GM19397 (cell line): ENCODE measurements around the gene NIPSNAP3A.
"Not testable (repeated sequence)": the region's sequence is repeated elsewhere in the genome, so short reads cannot be mapped to it uniquely, and the experiment has no call there.

Experiments
- ATAC-seq: cut with Tn5 transposase; IDR thresholded peaks from one replicate; pipeline ENCODE4 v1.9.1; 2021; ENCODE audit warnings: mild to moderate bottlenecking, moderate library complexity; ENCODE audit not compliant: unreplicated experiment

NIPSNAP3A gene

DNA sequence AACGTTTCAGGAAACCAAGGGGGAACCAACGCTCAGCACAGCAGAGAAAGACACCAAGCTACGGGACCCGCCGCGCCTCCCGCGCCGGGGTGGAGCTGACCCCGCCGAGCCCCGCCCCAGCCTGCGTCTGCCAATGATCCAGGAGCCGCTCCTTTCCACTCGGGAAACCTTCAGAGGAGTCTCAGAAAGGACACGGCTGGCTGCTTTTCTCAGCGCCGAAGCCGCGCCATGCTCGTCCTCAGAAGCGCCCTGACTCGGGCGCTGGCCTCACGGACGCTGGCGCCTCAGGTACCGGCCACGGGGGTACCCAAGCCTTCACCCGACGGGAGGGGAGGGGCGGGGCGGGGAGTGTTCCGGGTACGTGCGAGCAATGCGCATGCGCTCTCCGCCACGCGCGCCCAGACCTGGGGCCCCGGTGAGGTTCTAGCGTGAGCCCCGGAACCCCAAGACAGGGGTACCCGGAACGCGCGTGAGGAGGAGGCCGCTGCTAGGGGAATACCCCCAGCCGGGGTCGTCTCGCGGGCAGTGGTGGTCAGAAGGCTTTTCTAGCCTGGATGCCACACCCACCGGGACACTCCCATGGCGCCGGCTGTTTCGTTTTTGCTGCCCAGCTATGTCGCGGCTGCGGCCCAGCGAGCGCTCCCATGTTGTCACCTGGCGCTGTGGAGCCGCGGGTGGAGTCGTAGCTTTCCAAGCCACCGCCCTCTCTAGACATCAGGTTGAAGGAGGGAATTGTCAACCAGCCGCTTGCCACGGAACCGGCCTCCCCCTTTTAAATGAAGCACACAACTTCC lies at the start of gene NIPSNAP3A:
Gene NIPSNAP3A, plus strand, starts transcription at position 119 of the 794 bp plus-strand sequence. Its CDS starts 110 bp downstream, at position 229.
- peak; percentile 86 for ATAC-seq

DNA sequence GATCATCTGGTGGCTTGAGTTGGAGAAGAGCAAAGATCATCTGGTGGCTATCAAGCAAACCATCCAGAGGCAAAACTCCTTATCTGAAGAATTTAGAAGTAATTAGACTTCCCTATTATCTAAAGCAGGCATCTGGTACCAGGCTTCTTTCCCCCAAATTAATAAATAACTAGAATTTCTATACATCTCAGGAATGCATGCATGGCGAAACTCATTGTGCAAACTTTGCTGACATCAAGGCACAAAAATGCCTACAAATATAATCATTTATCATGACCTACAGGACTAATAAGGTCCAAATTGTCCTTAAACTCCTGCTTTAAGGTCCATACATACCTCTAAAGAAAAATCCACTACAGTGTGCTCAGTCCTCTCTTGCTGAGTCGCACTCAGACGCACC lies 47.2 kb upstream of the NIPSNAP3A start:
- no peak for ATAC-seq

DNA sequence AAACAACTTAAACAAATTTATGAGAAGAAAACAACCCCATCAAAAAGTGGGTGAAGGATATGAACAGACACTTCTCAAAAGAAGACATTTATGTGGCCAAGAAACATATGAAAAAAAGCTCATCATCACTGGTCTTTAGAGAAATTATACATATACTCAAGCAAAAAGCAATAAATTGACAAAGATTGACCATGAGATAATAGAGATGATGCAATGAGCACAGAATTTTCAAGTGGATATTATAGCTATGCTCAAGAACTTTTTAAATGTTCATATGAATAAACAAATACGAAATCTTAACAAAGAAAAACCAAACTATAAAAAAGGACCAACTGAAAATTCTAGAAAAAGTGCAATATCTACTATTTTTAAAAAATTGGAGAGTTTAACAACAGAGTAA lies 38.7 kb upstream of the NIPSNAP3A start:
- ATAC-seq = not testable (repeated sequence)

DNA sequence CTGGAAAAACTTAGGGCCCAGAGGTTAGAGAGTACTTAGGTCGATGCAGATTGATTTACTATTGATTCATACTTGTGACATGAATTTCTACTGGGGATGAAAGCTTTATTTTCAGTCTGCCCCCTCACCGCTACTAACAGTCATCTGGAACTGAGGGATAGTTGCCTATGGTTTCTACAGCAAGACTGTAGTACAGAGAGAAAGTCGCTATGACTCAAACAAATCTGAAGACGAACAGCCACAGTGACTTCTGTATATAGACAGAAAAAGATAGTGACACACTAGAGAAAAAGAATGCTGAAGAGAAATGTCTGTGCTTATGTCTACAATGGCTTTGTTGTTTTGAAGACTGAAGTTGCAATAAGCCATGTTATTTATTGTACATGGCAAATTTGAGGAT lies 35.9 kb upstream of the NIPSNAP3A start:
- no peak for ATAC-seq

DNA sequence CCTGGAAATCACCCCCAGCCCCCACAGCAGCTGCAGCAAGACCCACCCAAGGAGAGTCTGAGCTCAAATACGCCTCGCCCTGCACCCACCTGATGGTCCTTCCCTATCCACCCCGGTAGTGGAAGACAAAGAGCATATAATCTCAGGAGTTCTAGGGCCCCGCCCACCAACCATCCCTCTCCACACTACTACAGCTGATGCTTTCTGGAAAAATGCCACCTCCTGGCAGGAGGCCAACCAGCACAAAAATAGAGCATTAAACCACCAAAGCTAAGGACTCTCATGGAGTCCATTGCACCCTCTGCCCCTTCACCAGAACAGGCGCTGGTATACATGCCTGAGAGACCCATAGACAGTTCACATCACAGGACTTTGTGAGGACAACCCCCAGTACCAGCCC lies 22.5 kb upstream of the NIPSNAP3A start:
- ATAC-seq = no peak

DNA sequence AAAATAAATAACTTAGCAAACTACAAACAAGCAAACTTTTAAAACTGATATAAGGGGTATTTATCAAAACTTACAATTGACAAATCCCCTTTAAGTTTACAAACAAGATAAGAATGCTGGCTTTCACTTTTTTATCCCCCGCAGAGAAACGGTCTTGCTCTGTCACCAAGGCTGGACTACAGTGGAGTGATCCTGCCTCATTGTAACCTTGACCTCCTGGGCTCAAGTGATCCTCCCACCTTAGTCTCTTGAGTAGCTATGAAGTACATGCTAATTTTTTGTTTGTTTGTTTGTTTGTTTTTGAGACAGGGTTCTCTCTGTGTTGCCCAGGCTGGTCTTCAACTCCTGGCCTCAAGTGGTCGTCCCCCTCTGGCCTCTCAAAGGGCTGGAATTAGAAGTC lies 9.0 kb upstream of the NIPSNAP3A start:
- ATAC-seq = no peak

DNA sequence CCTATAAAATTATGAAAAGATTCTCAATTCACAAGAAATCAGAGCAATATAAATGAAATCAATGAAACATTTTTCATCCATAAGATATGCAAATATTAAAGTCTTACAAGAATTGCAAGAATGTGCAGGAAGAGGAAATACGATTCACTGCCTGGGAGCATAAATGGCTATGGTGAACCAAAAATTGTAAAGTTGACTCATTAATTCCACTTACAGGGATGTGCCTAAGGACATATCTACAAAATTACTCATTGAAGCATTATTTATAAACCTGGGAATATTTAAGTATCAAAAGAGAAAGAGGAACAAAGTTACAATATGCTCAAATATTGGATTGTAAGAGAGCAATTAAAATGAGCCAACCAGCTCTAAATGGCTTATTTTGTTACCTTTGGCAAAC lies 6.9 kb upstream of the NIPSNAP3A start:
- ATAC-seq = no peak

DNA sequence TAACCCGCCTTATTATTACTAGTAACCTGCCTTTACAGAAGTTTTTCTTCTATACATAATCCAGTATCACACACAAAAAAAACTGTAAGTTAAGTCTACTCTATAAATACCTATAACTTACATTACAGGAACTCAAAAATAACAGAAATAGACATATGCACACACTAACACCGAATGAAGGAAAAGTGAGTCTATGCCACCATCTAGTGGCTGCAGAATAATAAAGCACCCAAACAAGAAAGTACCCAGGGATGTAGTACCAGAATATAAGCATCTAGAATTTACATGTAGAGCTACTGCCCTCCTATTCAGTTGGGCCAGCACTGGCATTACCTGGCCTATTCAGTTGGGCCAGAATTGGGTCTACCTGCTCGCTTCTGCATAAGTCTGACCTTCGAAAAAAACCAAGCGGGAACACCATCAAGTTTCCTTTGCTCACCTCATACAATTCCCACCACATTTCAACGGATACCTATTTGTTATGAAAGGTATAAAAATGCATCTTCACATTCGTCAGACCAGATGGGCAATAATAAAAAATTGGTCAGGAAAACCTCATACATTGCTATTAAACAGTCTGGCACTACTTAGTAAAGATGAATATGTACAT lies 4.0 kb upstream of the NIPSNAP3A start:
- ATAC-seq = peak; percentile 28

DNA sequence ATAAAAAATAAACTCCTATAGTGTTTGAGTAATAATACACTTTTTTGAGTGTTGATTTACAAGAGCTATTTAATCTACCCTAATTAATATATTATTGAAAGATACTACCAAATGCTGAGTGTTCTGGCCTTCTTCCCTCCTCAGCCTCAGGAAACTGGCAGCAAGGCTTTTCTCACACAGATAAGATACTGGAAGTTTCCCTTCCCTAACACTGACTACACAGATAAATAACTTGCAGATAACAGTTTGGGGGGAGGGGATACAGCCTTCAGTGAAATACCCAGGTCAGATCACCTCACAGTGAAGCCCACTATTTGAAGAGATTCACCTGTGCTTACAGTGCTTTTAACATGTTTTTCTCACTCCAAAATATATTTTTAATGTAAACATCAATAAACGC lies 1.6 kb upstream of the NIPSNAP3A start:
- no peak for ATAC-seq

DNA sequence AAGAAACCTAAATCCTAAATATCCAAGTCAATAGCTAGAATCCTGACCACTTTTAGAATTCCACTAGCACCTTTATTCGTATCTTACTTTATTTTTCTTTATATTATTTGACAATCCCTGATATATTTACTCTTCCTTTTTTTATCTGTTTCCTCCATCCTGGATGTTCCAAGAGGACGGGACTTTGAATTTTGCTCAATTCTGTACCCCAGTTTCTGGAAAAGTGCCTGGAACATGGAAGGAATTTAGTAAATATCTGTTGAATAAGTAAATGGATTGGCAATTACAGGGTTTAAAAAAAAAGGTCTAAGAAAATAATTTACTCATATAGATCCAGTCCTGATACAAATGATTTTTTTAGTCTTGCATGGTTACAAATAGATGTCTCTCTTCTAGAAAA lies 1.2 kb upstream of the NIPSNAP3A start:
- no peak for ATAC-seq

DNA sequence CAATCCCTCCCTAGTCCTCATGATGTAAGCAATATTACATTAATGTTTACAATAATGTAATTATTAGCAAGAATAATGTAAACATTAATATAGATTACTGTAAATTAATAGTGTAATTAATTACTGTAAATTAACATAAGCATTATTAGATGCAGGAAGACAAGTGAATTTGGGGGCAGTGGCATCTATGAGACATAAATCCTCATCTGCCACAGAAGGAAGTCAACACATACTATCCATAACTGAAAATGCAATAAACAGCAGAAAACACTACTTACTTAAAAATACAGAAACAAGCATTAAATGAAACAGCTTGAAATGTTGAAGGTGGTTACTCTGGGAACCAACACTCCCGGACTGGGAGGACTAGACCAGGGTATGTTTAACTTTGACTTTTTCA lies 685 bp upstream of the NIPSNAP3A start:
- no peak for ATAC-seq

DNA sequence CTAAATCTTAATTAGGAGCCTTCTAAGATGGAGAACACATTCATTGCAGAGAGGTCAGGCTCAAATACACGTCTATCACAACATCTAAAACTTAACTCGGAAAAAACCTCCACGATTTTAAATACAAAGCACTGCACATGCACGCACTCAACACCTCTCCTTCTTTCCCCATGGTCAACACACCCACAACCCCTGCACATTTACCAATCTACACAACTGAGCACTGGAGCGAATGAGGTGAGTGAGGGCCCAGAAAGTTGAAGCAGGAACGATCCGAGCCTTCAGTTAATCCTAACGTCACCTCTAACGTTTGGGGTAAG lies 278 bp upstream of the NIPSNAP3A start:
- ATAC-seq = no peak

DNA sequence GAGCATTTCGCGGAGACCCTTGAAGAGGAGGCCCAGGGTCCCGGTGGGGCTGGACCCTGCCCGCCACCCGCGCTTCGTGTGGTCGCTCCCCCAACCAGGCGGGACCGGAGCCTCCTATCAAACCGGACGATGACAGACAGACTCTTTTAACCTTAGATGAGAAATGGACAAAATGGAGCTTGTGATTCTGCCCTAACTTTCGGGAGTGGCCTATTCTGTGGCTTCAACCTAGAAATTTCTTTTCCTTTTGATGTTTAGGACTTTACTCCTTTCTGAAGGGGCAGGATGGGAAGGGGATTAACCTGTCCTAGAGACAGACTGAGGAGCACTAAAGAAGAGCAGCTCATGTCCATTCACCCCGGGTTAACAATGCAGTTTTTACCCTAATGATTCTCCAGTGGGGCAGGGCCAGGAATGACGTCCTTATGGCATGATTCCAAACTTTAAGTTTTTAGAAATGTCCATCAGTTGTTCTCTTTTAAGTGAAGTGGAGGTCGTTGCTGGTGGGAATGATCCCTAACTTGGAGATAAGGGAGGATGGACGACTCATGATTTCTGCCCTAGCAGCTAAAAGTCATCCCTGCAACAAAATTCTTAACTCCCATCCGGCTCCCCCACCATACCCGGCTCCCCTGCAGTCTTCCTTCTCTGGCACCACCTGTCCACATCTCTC lies 1.0 kb downstream of the NIPSNAP3A start:
- ATAC-seq = peak; percentile 2

DNA sequence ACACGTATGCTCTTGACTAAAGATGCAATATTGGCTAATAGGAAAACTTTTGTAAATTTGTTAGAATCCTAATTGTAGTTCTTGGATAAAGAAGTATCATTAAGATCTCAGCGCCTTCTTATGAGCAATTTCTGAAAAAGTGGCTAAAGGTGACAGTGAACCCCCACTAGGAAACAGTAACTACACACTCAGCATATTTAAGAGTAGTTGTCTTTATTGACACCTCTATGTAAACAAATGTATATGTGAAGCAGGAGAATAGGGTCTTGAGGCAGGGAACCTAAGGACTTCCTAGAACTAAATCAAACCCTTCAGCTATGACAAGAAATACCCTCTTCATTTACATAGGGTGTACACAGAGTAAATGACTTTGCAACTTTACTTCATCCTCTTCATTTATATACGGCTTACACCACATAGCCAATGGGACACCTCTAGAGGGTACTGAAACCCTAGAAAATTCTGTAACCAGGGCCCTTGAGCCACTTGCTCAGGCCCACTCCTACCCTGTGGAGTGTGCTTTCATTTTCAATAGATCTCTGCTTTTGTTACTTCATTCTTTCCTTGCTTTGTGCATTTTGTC lies 2.8 kb downstream of the NIPSNAP3A start:
- ATAC-seq = peak; percentile 22

DNA sequence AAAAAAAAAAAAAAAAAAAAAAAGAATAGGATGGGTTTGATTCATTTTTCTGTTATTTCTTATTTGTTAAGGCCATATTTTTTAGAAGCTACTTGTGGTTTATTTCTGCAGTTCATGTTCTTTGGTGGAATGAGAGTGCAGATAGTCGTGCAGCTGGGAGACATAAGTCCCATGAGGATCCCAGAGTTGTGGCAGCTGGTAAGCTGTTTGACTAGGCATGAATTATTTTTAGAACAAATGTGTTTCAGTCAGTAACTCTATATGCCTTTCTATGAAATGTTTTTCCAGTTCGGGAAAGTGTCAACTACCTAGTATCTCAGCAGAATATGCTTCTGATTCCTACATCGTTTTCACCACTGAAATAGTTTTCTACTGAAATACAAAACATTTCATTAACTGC lies 11.5 kb downstream of the NIPSNAP3A start:
- no peak for ATAC-seq

DNA sequence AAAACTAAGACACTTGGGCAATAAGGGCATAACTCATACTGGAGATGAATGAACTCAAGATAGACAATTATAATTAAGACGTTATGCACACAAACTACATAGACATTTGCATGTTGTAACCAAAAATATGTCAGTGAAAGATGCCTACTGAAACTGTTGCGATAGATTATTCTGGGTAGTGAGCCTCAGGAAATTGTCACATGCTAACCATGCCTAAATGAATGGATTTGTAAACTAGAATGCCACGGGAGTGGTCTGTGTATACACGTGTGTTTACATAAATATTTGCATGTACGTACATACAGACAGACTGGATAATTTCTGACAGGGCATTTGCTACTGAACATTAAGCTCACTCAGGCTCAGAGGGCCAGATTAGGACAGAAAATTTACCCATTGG lies 17.7 kb downstream of the NIPSNAP3A start:
- peak; percentile 30 for ATAC-seq

DNA sequence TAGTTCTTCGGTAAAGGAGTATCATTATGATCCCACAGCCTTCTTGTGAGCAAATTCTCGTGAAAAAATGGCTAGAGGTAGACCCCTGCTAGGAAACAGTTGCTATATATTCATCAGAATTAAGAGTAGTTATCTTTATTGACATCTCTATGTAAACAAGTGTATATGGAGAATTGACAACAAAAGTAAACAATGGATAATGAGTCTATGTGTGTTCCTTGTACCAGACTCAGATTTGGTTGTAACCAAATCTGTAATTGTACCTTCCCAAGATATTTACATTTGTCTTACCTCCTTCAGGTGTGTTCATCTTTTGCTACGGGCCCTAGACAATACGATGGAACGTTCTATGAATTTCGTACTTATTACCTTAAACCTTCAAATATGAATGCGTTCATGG lies 18.5 kb downstream of the NIPSNAP3A start:
- ATAC-seq = no peak

DNA sequence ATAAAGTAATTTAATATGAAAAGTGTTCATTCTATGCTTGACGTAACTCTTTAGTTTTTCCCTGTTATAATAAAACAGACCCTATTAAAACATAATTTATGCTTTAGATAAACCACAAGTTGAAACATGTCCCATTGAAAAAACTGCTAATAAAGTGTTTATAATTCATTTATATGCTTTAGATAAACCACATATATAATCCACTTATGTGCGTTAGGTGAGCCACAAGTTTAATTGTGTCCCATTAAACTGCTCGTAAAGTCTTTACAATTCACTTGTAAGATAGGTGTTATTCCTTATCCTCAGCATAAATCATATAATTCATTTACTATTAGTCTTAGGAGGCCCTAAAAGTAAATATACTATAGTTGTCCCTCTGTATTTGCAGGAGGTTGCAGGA lies 20.0 kb downstream of the NIPSNAP3A start:
- ATAC-seq = no peak

DNA sequence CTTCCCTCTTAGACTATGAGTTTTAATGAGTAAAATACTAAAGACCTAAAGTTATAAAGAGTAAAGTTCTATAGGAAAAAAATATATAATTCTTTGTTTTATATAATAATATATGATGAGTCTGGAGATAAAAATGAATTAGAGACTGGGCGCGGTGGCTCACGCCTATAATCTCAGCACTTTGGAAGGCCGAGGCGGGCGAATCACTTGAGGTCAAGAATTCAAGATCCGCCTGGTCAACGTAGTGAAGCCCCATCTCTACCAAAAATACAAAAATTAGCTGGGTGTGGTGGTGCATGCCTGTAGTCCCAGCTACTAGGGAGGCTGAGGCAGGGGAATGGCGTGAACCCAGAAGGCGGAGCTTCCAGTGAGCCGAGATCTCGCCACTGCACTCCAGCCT lies 21.5 kb downstream of the NIPSNAP3A start:
- not testable (repeated sequence) for ATAC-seq

DNA sequence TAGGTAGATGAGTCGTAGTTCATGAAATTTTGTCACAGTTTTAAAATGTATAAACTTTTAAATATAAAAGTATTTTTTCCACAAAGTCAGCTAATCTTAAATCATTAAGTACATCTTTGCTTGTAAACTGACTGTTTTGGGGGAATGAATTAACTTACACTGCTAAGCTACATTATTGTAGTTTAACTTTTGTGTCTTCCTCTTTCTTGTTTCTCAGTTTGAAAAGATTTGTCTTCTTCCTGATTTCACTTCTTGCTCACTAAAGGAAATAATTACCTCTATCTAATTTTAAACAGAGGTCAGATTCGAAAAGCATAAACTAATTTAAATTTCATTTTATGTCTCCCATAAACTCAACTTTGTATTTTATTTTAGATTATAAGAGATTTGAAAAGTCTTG lies 22.2 kb downstream of the NIPSNAP3A start:
- no peak for ATAC-seq

DNA sequence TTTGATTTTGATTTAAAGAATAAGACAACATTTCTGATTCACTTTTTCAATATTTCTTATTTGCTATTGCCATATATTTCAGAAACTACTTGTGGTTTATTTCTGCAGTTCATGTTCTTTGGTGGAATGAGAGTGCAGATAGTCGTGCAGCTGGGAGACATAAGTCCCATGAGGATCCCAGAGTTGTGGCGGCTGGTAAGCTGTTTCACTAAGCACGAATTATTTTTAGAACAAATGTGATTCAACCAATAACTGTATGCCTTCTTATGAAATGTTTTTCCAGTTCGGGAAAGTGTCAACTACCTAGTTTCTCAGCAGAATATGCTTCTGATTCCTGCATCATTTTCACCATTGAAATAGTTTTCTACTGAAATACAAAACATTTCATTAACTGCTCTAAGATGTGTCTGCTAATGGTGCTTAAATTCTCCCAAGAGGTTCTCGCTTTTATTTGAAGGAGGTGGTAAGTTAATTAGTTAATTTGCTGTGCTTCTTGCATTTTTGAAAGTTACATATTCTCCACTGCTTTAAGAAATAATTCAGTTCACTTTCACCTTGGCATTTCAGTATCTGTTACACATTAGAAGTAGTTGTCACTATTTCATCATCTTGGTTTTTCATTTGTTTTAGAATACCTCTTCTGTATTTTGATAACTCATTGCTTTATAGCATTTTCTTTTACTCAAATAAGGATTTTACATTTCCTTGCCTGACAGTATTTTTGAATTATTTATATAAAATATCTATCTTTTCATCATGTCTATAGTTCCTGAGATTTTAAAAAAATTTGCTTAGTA lies 25.4 kb downstream of the NIPSNAP3A start:
- ATAC-seq = peak; percentile 29
